Stimulated activated memory B cell treated with anti-CD40 and anti-IgM and Interleukin-4, amounts not matched to agents 10 μg/mL and 1 μg/mL and 100 μg/mL, for 72 hours (primary cell): Measurements from ENCODE around the gene SERPINB1.
"Not testable (repeated sequence)": the region's sequence is repeated elsewhere in the genome, so short reads cannot be mapped to it uniquely, and the experiment has no call there.

Experiments used
- ATAC-seq: fragments of 150-1000 bp; cut with Tn5 transposase; 2 replicates; pipeline ENCODE4 v1.10.0; 2021
- H3K27ac Mint-ChIP-seq: one replicate; pipeline ENCODE4 v1.8.0; 2022; ENCODE audit warnings: mild to moderate bottlenecking, mixed read lengths
- H3K27me3 Mint-ChIP-seq: one replicate; pipeline ENCODE4 v1.8.0; 2022; ENCODE audit warnings: mixed read lengths
- H3K36me3 Mint-ChIP-seq: one replicate; pipeline ENCODE4 v1.8.0; 2022; ENCODE audit warnings: mixed read lengths
- H3K4me1 Mint-ChIP-seq: one replicate; pipeline ENCODE4 v1.8.0; 2022; ENCODE audit warnings: mixed read lengths
- H3K4me3 Mint-ChIP-seq: one replicate; pipeline ENCODE4 v1.8.0; 2022; ENCODE audit warnings: mild to moderate bottlenecking, moderate library complexity, mixed read lengths
- H3K9me3 Mint-ChIP-seq: one replicate; pipeline ENCODE4 v1.8.0; 2022; ENCODE audit warnings: mixed read lengths

The SERPINB1 gene

GRCh38 chr6:2841264-2842138, at the start of gene SERPINB1:
Gene SERPINB1 (minus strand): TSS chr6:2841863. CDS start chr6:2840586, 1,277 bp downstream.
- peak; percentile 95 for ATAC-seq
- H3K27ac Mint-ChIP-seq = peak within 1 kb of the TSS; percentile 90
- H3K36me3 Mint-ChIP-seq = peaks cover 22% of the 10 kb centered on the region
- no peaks in the 10 kb centered on the region for H3K9me3 Mint-ChIP-seq
- peak within 1 kb of the TSS; percentile 83 for H3K4me3 Mint-ChIP-seq
- H3K27me3 Mint-ChIP-seq = no peaks in the 10 kb centered on the region
- H3K4me1 Mint-ChIP-seq = peaks cover 55% of the 10 kb centered on the region

- Mint-ChIP-seq H3K4me1 (peaks cover 71% of the 10 kb centered on the region), H3K27ac (peak overlapping the region; percentile 92), H3K36me3 (peaks cover 92% of the 10 kb centered on the region), H3K27me3 (no peaks in the 10 kb centered on the region), H3K4me3 (peak overlapping the region; percentile 73), H3K9me3 (no peaks in the 10 kb centered on the region)
- ATAC-seq = no peak
Observed at GRCh38 chr6:2890976-2891767, 49.5 kb upstream of the SERPINB1 start.

GRCh38 chr6:2885967-2886735, 44.5 kb upstream of the SERPINB1 start:
- Mint-ChIP-seq H3K4me3 (peak overlapping the region; percentile 0), H3K9me3 (peaks cover 3% of the 10 kb centered on the region), H3K4me1 (peaks cover 77% of the 10 kb centered on the region), H3K27me3 (no peaks in the 10 kb centered on the region), H3K36me3 (peaks cover 75% of the 10 kb centered on the region), H3K27ac (peak overlapping the region; percentile 68)
- ATAC-seq = peak; percentile 27

- ATAC-seq = no peak
- Mint-ChIP-seq H3K27ac (peak overlapping the region; percentile 75), H3K36me3 (peaks cover 69% of the 10 kb centered on the region), H3K9me3 (peaks cover 3% of the 10 kb centered on the region), H3K27me3 (no peaks in the 10 kb centered on the region), H3K4me1 (peaks cover 78% of the 10 kb centered on the region), H3K4me3 (no peak overlapping the region)
Observed at GRCh38 chr6:2884804-2885203, 43.1 kb upstream of the SERPINB1 start.

GRCh38 chr6:2883673-2884072, 42.0 kb upstream of the SERPINB1 start:
- Mint-ChIP-seq H3K27ac (peak overlapping the region; percentile 75), H3K36me3 (peaks cover 65% of the 10 kb centered on the region)
- peak; percentile 41 for ATAC-seq

GRCh38 chr6:2881423-2881822, 39.8 kb upstream of the SERPINB1 start:
- ATAC-seq = peak; percentile 70

More at GRCh38 chr6:2883673-2884072, 42.0 kb upstream of the SERPINB1 start:
- H3K4me1 Mint-ChIP-seq = peaks cover 80% of the 10 kb centered on the region
- H3K27me3 Mint-ChIP-seq = no peaks in the 10 kb centered on the region
- no peak overlapping the region for H3K4me3 Mint-ChIP-seq
- peaks cover 6% of the 10 kb centered on the region for H3K9me3 Mint-ChIP-seq

GRCh38 chr6:2880156-2880555, 38.5 kb upstream of the SERPINB1 start:
- H3K27me3 Mint-ChIP-seq, ATAC-seq, H3K9me3 Mint-ChIP-seq: not testable (repeated sequence)
- Mint-ChIP-seq H3K36me3 (peaks cover 33% of the 10 kb centered on the region), H3K4me1 (peaks cover 93% of the 10 kb centered on the region), H3K27ac (peak overlapping the region; percentile 71), H3K4me3 (peak overlapping the region; percentile 70)

More at GRCh38 chr6:2881423-2881822, 39.8 kb upstream of the SERPINB1 start:
- peak overlapping the region; percentile 71 for H3K27ac Mint-ChIP-seq
- H3K4me3 Mint-ChIP-seq = peak overlapping the region; percentile 70
- no peaks in the 10 kb centered on the region for H3K27me3 Mint-ChIP-seq
- peaks cover 6% of the 10 kb centered on the region for H3K9me3 Mint-ChIP-seq
- peaks cover 45% of the 10 kb centered on the region for H3K36me3 Mint-ChIP-seq
- peaks cover 95% of the 10 kb centered on the region for H3K4me1 Mint-ChIP-seq

GRCh38 chr6:2877960-2878359, 36.3 kb upstream of the SERPINB1 start:
- H3K36me3 Mint-ChIP-seq = peaks cover 24% of the 10 kb centered on the region
- H3K4me3 Mint-ChIP-seq = peak overlapping the region; percentile 14
- peaks cover 3% of the 10 kb centered on the region for H3K9me3 Mint-ChIP-seq
- peaks cover 95% of the 10 kb centered on the region for H3K4me1 Mint-ChIP-seq
- no peaks in the 10 kb centered on the region for H3K27me3 Mint-ChIP-seq
- H3K27ac Mint-ChIP-seq = peak overlapping the region; percentile 98
- ATAC-seq = no peak

- H3K4me1 Mint-ChIP-seq = peaks cover 97% of the 10 kb centered on the region
- H3K9me3 Mint-ChIP-seq = peaks cover 5% of the 10 kb centered on the region
- peak overlapping the region; percentile 94 for H3K4me3 Mint-ChIP-seq
- H3K27ac Mint-ChIP-seq = peak overlapping the region; percentile 98
- no peaks in the 10 kb centered on the region for H3K27me3 Mint-ChIP-seq
- no peak for ATAC-seq
- peaks cover 24% of the 10 kb centered on the region for H3K36me3 Mint-ChIP-seq
Observed at GRCh38 chr6:2877057-2877882, 35.6 kb upstream of the SERPINB1 start.

GRCh38 chr6:2876210-2877056, 34.8 kb upstream of the SERPINB1 start:
- Mint-ChIP-seq H3K27me3 (no peaks in the 10 kb centered on the region), H3K36me3 (peaks cover 15% of the 10 kb centered on the region)

GRCh38 chr6:2875359-2876191, 33.9 kb upstream of the SERPINB1 start:
- peak overlapping the region; percentile 78 for H3K4me3 Mint-ChIP-seq
- ATAC-seq = peak; percentile 77
- peaks cover 84% of the 10 kb centered on the region for H3K4me1 Mint-ChIP-seq

More at GRCh38 chr6:2876210-2877056, 34.8 kb upstream of the SERPINB1 start:
- peak overlapping the region; percentile 98 for H3K27ac Mint-ChIP-seq
- peak overlapping the region; percentile 94 for H3K4me3 Mint-ChIP-seq
- peaks cover 9% of the 10 kb centered on the region for H3K9me3 Mint-ChIP-seq
- ATAC-seq = peak; percentile 72
- H3K4me1 Mint-ChIP-seq = peaks cover 92% of the 10 kb centered on the region

GRCh38 chr6:2873643-2874042, 32.0 kb upstream of the SERPINB1 start:
- Mint-ChIP-seq H3K4me1 (peaks cover 72% of the 10 kb centered on the region), H3K36me3 (peaks cover under 1% of the 10 kb centered on the region), H3K27me3 (no peaks in the 10 kb centered on the region), H3K27ac (peak overlapping the region; percentile 98), H3K9me3 (peaks cover 5% of the 10 kb centered on the region), H3K4me3 (no peak overlapping the region)
- ATAC-seq = no peak

More at GRCh38 chr6:2875359-2876191, 33.9 kb upstream of the SERPINB1 start:
- Mint-ChIP-seq H3K27ac (peak overlapping the region; percentile 98), H3K27me3 (no peaks in the 10 kb centered on the region), H3K36me3 (peaks cover 14% of the 10 kb centered on the region), H3K9me3 (peaks cover 9% of the 10 kb centered on the region)
